Measurements from ENCODE around the gene SPEG.

SPEG gene

GRCh38 chr2:219517954-219518778 lies 83.5 kb downstream of the SPEG start:
- no peaks in the 10 kb centered on the region for H3K9me3 ChIP-seq (ENCODE audit: low read depth, low read length)
- no peak for DNase-seq (ENCODE audit: low read depth, low spot score)
- no peak for TF ChIP-seq POLR2AphosphoS5 (IDR thresholded peaks at IDR 0.05; ENCODE audit: borderline replicate concordance, low read depth, low read length)
- TF ChIP-seq EZH2 (IDR thresholded peaks at IDR 0.05), result no peak
- TF ChIP-seq FOXP2 (optimal IDR thresholded peaks at IDR 0.05; ENCODE audit: control extremely low read depth, extremely low read length, insufficient read depth), result no peak
- no peaks in the 10 kb centered on the region for H3K36me3 ChIP-seq (ENCODE audit: insufficient read depth, low read length)
- no peak overlapping the region for H3K27ac ChIP-seq
- no peak overlapping the region for H3K4me3 ChIP-seq
- H3K9ac ChIP-seq (ENCODE audit: insufficient read length), result no peak overlapping the region

GRCh38 chr2:219519526-219519916 lies 84.9 kb downstream of the SPEG start:
- H3K9me3 ChIP-seq (ENCODE audit: low read depth, low read length), result no peaks in the 10 kb centered on the region
- no peak overlapping the region for H3K4me3 ChIP-seq
- no peak overlapping the region for H3K27ac ChIP-seq
- no peaks in the 10 kb centered on the region for H3K36me3 ChIP-seq (ENCODE audit: insufficient read depth, low read length)
- TF ChIP-seq EZH2 (IDR thresholded peaks at IDR 0.05) (no peak), FOXP2 (optimal IDR thresholded peaks at IDR 0.05; ENCODE audit: control extremely low read depth, extremely low read length, insufficient read depth) (no peak), POLR2AphosphoS5 (IDR thresholded peaks at IDR 0.05; ENCODE audit: borderline replicate concordance, low read depth, low read length) (no peak)
- no peak overlapping the region for H3K9ac ChIP-seq (ENCODE audit: insufficient read length)
- no peak for DNase-seq (ENCODE audit: low read depth, low spot score)

- no peak for TF ChIP-seq EZH2 (IDR thresholded peaks at IDR 0.05)
- TF ChIP-seq FOXP2 (optimal IDR thresholded peaks at IDR 0.05; ENCODE audit: control extremely low read depth, extremely low read length, insufficient read depth), result no peak
- TF ChIP-seq POLR2AphosphoS5 (IDR thresholded peaks at IDR 0.05; ENCODE audit: borderline replicate concordance, low read depth, low read length), result no peak
- DNase-seq (ENCODE audit: low read depth, low spot score), result no peak
- no peaks in the 10 kb centered on the region for H3K36me3 ChIP-seq (ENCODE audit: insufficient read depth, low read length)
- no peak overlapping the region for H3K4me3 ChIP-seq
- no peak overlapping the region for H3K9ac ChIP-seq (ENCODE audit: insufficient read length)
- H3K9me3 ChIP-seq (ENCODE audit: low read depth, low read length), result no peaks in the 10 kb centered on the region
- H3K27ac ChIP-seq, result no peak overlapping the region
Measured at GRCh38 chr2:219520079-219520478, 85.4 kb downstream of the SPEG start.

GRCh38 chr2:219521066-219521880 lies 86.6 kb downstream of the SPEG start:
- H3K4me3 ChIP-seq, result no peak overlapping the region
- H3K36me3 ChIP-seq (ENCODE audit: insufficient read depth, low read length), result no peaks in the 10 kb centered on the region
- TF ChIP-seq FOXP2 (optimal IDR thresholded peaks at IDR 0.05; ENCODE audit: control extremely low read depth, extremely low read length, insufficient read depth) (no peak), POLR2AphosphoS5 (IDR thresholded peaks at IDR 0.05; ENCODE audit: borderline replicate concordance, low read depth, low read length) (no peak), EZH2 (IDR thresholded peaks at IDR 0.05) (no peak)
- no peak overlapping the region for H3K27ac ChIP-seq
- no peak overlapping the region for H3K9ac ChIP-seq (ENCODE audit: insufficient read length)
- no peak for DNase-seq (ENCODE audit: low read depth, low spot score)
- no peaks in the 10 kb centered on the region for H3K9me3 ChIP-seq (ENCODE audit: low read depth, low read length)

- Histone ChIP-seq H3K36me3 (ENCODE audit: insufficient read depth, low read length) (no peaks in the 10 kb centered on the region), H3K4me3 (no peak overlapping the region), H3K9me3 (ENCODE audit: low read depth, low read length) (no peaks in the 10 kb centered on the region), H3K27ac (no peak overlapping the region), H3K9ac (ENCODE audit: insufficient read length) (no peak overlapping the region)
- DNase-seq (ENCODE audit: low read depth, low spot score), result no peak
- TF ChIP-seq FOXP2 (optimal IDR thresholded peaks at IDR 0.05; ENCODE audit: control extremely low read depth, extremely low read length, insufficient read depth), result no peak
- no peak for TF ChIP-seq POLR2AphosphoS5 (IDR thresholded peaks at IDR 0.05; ENCODE audit: borderline replicate concordance, low read depth, low read length)
- TF ChIP-seq EZH2 (IDR thresholded peaks at IDR 0.05), result no peak
Measured at GRCh38 chr2:219522111-219523030, 87.7 kb downstream of the SPEG start.

- Histone ChIP-seq H3K4me3 (no peak overlapping the region), H3K9ac (ENCODE audit: insufficient read length) (no peak overlapping the region), H3K36me3 (ENCODE audit: insufficient read depth, low read length) (no peaks in the 10 kb centered on the region), H3K9me3 (ENCODE audit: low read depth, low read length) (no peaks in the 10 kb centered on the region), H3K27ac (no peak overlapping the region)
- TF ChIP-seq EZH2 (IDR thresholded peaks at IDR 0.05), result no peak
- TF ChIP-seq FOXP2 (optimal IDR thresholded peaks at IDR 0.05; ENCODE audit: control extremely low read depth, extremely low read length, insufficient read depth), result no peak
- TF ChIP-seq POLR2AphosphoS5 (IDR thresholded peaks at IDR 0.05; ENCODE audit: borderline replicate concordance, low read depth, low read length), result no peak
- no peak for DNase-seq (ENCODE audit: low read depth, low spot score)
Measured at GRCh38 chr2:219523031-219523671, 88.5 kb downstream of the SPEG start.

- Histone ChIP-seq H3K9me3 (ENCODE audit: low read depth, low read length) (no peaks in the 10 kb centered on the region), H3K27ac (no peak overlapping the region), H3K36me3 (ENCODE audit: insufficient read depth, low read length) (no peaks in the 10 kb centered on the region), H3K9ac (ENCODE audit: insufficient read length) (no peak overlapping the region), H3K4me3 (no peak overlapping the region)
- no peak for DNase-seq (ENCODE audit: low read depth, low spot score)
- TF ChIP-seq EZH2 (IDR thresholded peaks at IDR 0.05) (no peak), POLR2AphosphoS5 (IDR thresholded peaks at IDR 0.05; ENCODE audit: borderline replicate concordance, low read depth, low read length) (no peak), FOXP2 (optimal IDR thresholded peaks at IDR 0.05; ENCODE audit: control extremely low read depth, extremely low read length, insufficient read depth) (no peak)
Measured at GRCh38 chr2:219524817-219525216, 90.2 kb downstream of the SPEG start.

Measured in SK-N-MC (cell line).